ENCODE data around the gene ATG7.

Gene ATG7

GRCh38 chr3:11467875-11468274, 195.7 kb downstream of the ATG7 start:
- H3K4me3 ChIP-seq (ENCODE audit: low read depth, low read length): no peak overlapping the region
- no peak for TF ChIP-seq CTCF (IDR thresholded peaks at IDR 0.05; ENCODE audit: control insufficient read depth, extremely low read depth, insufficient read depth)
- DNase-seq (ENCODE audit: low read depth): no peak

DNA sequence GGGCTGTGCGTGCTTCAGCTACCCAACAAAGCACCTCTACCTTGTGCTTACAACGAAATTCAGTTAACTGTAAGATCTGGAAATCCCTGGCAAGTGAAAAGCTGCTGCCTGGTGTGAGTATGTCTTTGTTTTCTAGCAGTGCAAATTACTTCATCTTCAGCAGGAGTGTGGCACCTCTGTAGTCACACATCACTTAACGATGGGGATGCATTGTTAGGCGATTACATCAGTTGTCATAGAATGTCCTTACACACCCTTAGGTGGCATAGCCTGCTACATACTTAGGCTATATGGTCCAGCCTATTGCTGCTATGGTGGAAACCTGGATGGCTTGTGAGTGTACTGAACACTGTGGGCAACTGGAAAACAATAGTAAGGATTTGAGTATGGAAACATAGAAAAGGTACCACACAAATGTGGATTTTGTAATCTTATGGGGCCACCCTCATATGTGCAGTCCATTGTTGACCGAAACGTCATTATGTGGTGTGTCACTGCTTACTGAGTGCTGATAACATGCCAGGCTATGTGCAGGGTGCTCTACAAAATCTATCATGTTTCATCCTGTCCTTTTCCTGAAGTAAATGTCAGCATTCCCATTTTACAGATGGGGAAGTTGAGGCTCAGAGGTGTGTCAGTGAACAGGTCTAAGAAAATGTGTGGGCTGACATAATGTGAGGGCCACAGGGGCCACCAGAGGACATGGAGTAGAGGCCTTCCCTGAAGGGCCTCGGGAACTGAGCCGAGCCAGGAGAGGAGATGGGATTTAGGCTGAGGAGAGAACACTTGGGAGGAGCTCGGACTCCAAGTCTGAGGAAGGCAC, 198.0 kb downstream of the ATG7 start:
- no peak for TF ChIP-seq CTCF (IDR thresholded peaks at IDR 0.05; ENCODE audit: control insufficient read depth, extremely low read depth, insufficient read depth)
- no peak overlapping the region for H3K4me3 ChIP-seq (ENCODE audit: low read depth, low read length)
- no peak for DNase-seq (ENCODE audit: low read depth)

GRCh38 chr3:11475324-11475723, 203.1 kb downstream of the ATG7 start:
- no peak overlapping the region for H3K4me3 ChIP-seq (ENCODE audit: low read depth, low read length)
- TF ChIP-seq CTCF (IDR thresholded peaks at IDR 0.05; ENCODE audit: control insufficient read depth, extremely low read depth, insufficient read depth): no peak
- no peak for DNase-seq (ENCODE audit: low read depth)

GRCh38 chr3:11476735-11477144, 204.5 kb downstream of the ATG7 start:
- TF ChIP-seq CTCF (IDR thresholded peaks at IDR 0.05; ENCODE audit: control insufficient read depth, extremely low read depth, insufficient read depth): no peak
- DNase-seq (ENCODE audit: low read depth): no peak
- no peak overlapping the region for H3K4me3 ChIP-seq (ENCODE audit: low read depth, low read length)

DNA sequence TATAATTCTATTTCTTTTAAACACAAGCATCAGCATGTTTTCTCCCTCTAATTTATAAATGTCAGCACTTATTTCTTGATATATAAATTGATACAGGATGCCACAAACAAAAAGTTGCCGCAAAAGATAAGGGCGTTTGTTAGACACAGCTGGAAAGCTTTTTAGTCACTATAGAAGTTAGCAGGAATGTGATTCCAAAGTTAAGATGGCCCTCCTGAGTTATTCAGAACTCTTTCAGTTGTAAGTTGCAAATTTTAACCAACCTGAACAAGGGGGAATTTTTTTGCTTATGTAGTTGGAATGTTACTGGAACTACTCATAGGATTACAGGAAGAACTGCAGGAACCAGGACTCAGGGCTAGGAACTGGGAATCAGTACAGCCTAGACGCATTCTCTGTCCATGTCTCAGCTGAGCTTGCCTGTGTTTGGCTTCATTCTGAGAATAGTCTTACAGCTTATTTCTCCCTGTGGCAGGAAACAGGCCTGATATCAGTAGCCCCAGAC, 205.3 kb downstream of the ATG7 start:
- DNase-seq (ENCODE audit: low read depth): no peak
- no peak overlapping the region for H3K4me3 ChIP-seq (ENCODE audit: low read depth, low read length)
- no peak for TF ChIP-seq CTCF (IDR thresholded peaks at IDR 0.05; ENCODE audit: control insufficient read depth, extremely low read depth, insufficient read depth)

GRCh38 chr3:11478167-11478566, 206.0 kb downstream of the ATG7 start:
- TF ChIP-seq CTCF (IDR thresholded peaks at IDR 0.05; ENCODE audit: control insufficient read depth, extremely low read depth, insufficient read depth): no peak
- H3K4me3 ChIP-seq (ENCODE audit: low read depth, low read length): no peak overlapping the region

More at GRCh38 chr3:11478167-11478566, 206.0 kb downstream of the ATG7 start:
- DNase-seq (ENCODE audit: low read depth): no peak
